OCI-LY3 (cell line): Measurements from ENCODE around the gene TOMM22.

Source experiments
- H2AFZ ChIP-seq: fragments of 200-600, 300-600 bp; shearing (Covaris generic); 2 replicates; pipeline ENCODE4 v1.6.0; 2014; ENCODE audit warnings: antibody characterized with exemption, low read depth, low read length
- H3K27ac ChIP-seq: fragments of 200-600, 300-600 bp; sonication (generic); 2 replicates; pipeline ENCODE4 v1.5.1; 2014; ENCODE audit warnings: mild to moderate bottlenecking, low read length, moderate library complexity, mixed read lengths
- H3K27me3 ChIP-seq: fragments of 200-600, 300-600 bp; sonication (generic); 2 replicates; pipeline ENCODE4 v1.6.1; 2014; ENCODE audit warnings: low read depth, low read length, mixed read lengths
- H3K36me3 ChIP-seq: fragments of 200-600, 300-600 bp; sonication (generic); replicated peaks from 2 replicates; pipeline ENCODE3; 2014; ENCODE audit warnings: low read depth, low read length, mixed read lengths
- H3K4me1 ChIP-seq: fragments of 300-600, 200-600 bp; sonication (generic); 2 replicates; pipeline ENCODE4 v1.6.1; 2014; ENCODE audit warnings: low read length, mixed read lengths
- H3K4me2 ChIP-seq: fragments of 200-600, 300-600 bp; sonication (generic); 2 replicates; pipeline ENCODE4 v1.6.1; 2014; ENCODE audit warnings: low read length, mixed read lengths
- H3K4me3 ChIP-seq: fragments of 300-600, 200-600 bp; sonication (generic); 2 replicates; pipeline ENCODE4 v1.5.1; 2014; ENCODE audit warnings: antibody characterized with exemption, mild to moderate bottlenecking, low read length, moderate library complexity
- H3K79me2 ChIP-seq: fragments of 300-600, 200-600 bp; shearing (Covaris generic); 2 replicates; pipeline ENCODE4 v1.6.1; 2014; ENCODE audit warnings: mild to moderate bottlenecking, low read length, mixed read lengths
- H3K9ac ChIP-seq: fragments of 300-600, 200-600 bp; shearing (Covaris generic); 2 replicates; pipeline ENCODE4 v1.6.0; 2014; ENCODE audit warnings: mild to moderate bottlenecking, low read length, moderate library complexity
- H3K9me3 ChIP-seq: fragments of 200-600, 300-600 bp; shearing (Covaris generic); 2 replicates; pipeline ENCODE4 v1.6.1; 2014; ENCODE audit warnings: low read length, mixed read lengths; ENCODE audit not compliant: insufficient read depth
- H4K20me1 ChIP-seq: fragments of 200-600, 300-600 bp; sonication (generic); 2 replicates; pipeline ENCODE4 v1.6.1; 2016; ENCODE audit warnings: low read length, mixed read lengths; ENCODE audit not compliant: insufficient read depth
- CTCF ChIP-seq: fragments of 200-600, 300-600 bp; sonication (generic); IDR thresholded peaks from 2 replicates; pipeline ENCODE4 v1.5.1; 2014; ENCODE audit warnings: antibody characterized with exemption, low read length, low read depth
- EZH2phosphoT487 ChIP-seq: fragments of 200-600 bp; shearing (Covaris generic); IDR thresholded peaks from 2 replicates; pipeline ENCODE4 v1.6.1; 2018; ENCODE audit warnings: antibody characterized with exemption, mixed run types, low read depth

The TOMM22 gene

GRCh38 chr22:38696606-38697424, 15.1 kb downstream of the TOMM22 start:
- Histone ChIP-seq H4K20me1 (no peaks in the 10 kb centered on the region), H3K9ac (no peak overlapping the region), H3K36me3 (peaks cover 29% of the 10 kb centered on the region), H3K27ac (no peak overlapping the region), H3K79me2 (peaks cover 61% of the 10 kb centered on the region), H2AFZ (no peak overlapping the region), H3K4me2 (no peak overlapping the region), H3K9me3 (no peaks in the 10 kb centered on the region), H3K27me3 (no peaks in the 10 kb centered on the region), H3K4me3 (no peak overlapping the region), H3K4me1 (peaks cover 18% of the 10 kb centered on the region)
- no peak for TF ChIP-seq EZH2phosphoT487
- no peak for TF ChIP-seq CTCF

GRCh38 chr22:38697425-38698089, 15.8 kb downstream of the TOMM22 start:
- Histone ChIP-seq H3K4me2 (no peak overlapping the region), H4K20me1 (no peaks in the 10 kb centered on the region), H2AFZ (no peak overlapping the region), H3K9ac (no peak overlapping the region), H3K79me2 (peaks cover 61% of the 10 kb centered on the region), H3K4me3 (no peak overlapping the region), H3K27me3 (no peaks in the 10 kb centered on the region), H3K27ac (no peak overlapping the region), H3K36me3 (peaks cover 25% of the 10 kb centered on the region), H3K9me3 (no peaks in the 10 kb centered on the region), H3K4me1 (peaks cover 18% of the 10 kb centered on the region)
- TF ChIP-seq EZH2phosphoT487 (no peak), CTCF (no peak)

GRCh38 chr22:38698407-38699094, 16.8 kb downstream of the TOMM22 start:
- Histone ChIP-seq H3K27me3 (no peaks in the 10 kb centered on the region), H3K9ac (no peak overlapping the region), H3K4me2 (peak overlapping the region; percentile 96), H3K79me2 (peaks cover 58% of the 10 kb centered on the region), H3K27ac (no peak overlapping the region), H3K9me3 (no peaks in the 10 kb centered on the region), H2AFZ (no peak overlapping the region), H3K4me1 (peaks cover 18% of the 10 kb centered on the region), H4K20me1 (no peaks in the 10 kb centered on the region), H3K4me3 (0 out of 2 replicates have a peak overlapping the region, but pooled peaks have one; percentile 92), H3K36me3 (peaks cover 22% of the 10 kb centered on the region)
- TF ChIP-seq EZH2phosphoT487 (no peak), CTCF (no peak)

- Histone ChIP-seq H4K20me1 (no peaks in the 10 kb centered on the region), H2AFZ (no peak overlapping the region), H3K79me2 (peaks cover 53% of the 10 kb centered on the region), H3K27ac (no peak overlapping the region), H3K9me3 (no peaks in the 10 kb centered on the region), H3K4me1 (peaks cover 18% of the 10 kb centered on the region), H3K9ac (no peak overlapping the region), H3K4me3 (peak overlapping the region; percentile 92), H3K36me3 (peaks cover 22% of the 10 kb centered on the region), H3K27me3 (no peaks in the 10 kb centered on the region), H3K4me2 (peak overlapping the region; percentile 96)
- TF ChIP-seq CTCF = no peak
- TF ChIP-seq EZH2phosphoT487 = no peak
Measured at GRCh38 chr22:38699143-38699542, 17.4 kb downstream of the TOMM22 start.
